Purkinje cell (primary cell): ENCODE measurements around the gene FAM3C. TPM values are rescaled to one million over a fixed set of nuclear protein-coding genes. Genes with fewer than 3 reads are reported as not detected.

Source experiments
- polyA plus RNA-seq: library from polyadenylated mRNA; unstranded; fragments of >200 nt; fragmentation: Nextera tagmentation; gene quantifications from 2 replicates; pipeline ENCODE4 v1.2.1, GENCODE V29; 2014

The FAM3C gene
- polyA plus RNA-seq, result 95.7 and 115 TPM in 2 replicates

DNA sequence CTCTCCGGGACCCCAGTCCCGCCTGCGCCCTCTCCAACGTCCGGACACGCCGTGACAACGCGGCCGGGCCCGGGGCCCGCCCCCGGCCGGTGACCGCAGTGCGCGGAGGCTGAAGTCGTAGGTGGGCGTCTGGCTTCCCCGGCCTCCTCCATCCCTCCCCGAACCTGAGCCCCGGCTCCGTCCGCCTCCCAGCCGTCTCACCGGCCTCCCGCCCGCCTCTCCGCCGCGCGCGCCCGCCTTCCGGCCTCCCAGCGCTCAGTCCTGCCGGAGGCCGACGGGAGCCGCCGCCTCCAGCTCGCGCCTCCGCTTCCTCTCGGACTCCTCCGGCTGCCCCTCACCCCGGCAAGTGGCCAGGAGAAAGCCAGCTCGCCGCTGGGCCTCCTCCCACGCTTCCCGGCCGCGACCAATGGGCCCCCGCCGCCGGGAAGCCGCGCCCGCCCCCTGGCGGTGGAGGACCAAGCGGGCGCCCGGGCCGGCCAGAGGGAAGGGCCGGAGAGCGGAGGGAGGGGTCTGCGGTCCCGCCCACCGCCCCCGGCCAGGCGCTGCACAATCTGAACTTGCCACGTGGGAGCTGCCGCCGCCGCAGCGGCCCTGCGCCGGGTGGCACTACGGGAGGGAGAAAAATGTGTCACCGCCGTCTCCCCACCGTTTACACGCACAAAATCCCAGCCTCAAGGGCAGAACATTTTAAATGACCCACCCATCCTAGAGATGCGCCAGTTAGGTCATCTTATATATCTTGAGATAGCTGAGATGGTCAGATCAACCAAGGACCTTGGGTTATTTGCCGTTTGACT, at the start of gene FAM3C:
Gene FAM3C, minus strand, starts transcription at position 348 of the 797 bp plus-strand sequence. CDS start 13,339 bp downstream, outside the sequence.

DNA sequence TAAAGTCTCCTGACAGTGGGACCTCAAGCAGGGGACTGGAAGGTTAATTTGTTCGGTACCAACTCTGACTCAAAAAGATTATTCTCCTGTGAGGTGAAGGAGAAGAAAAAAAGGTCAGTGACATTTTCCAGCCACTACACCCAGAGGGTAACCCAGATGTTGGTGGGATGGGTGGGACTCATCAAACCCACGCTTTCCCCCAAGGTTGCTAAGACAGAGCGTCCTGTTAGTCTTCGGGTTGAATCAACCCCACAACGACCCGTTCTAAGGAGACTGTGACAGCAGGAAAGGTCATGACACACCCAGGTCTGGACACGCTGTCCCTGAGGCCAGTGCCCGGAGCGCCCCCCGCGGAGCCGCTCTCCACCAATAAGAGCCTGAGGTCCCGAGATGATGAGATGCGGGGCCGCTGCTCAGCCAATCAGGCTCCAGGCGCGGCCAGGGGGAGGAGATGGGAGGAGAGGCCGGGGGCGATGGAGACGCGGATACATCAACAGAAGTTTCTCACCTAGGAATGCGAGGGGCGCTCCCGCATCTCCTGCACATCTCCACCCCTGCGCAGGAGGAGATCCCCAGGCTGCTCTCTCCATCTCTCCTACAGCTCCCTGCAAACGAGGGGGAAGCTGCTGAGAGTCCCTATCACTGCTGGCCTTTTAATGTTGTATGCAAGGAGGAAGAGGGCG, 67.5 kb downstream of the FAM3C start, which contains the start of gene WNT16:
Gene WNT16, plus strand, starts transcription at position 493 of the 683 bp plus-strand sequence. CDS start 293 bp downstream, outside the sequence.

Other genes with a start within 250 kb of the FAM3C start
- gene WNT16, start 67.3 kb downstream of the FAM3C start, polyA plus RNA-seq, result 40.3 and 65.1 TPM in 2 replicates